Smooth muscle cell of the brain vasculature (primary cell): ENCODE data around the gene GPR160.
"Not testable (repeated sequence)": the region's sequence is repeated elsewhere in the genome, so short reads cannot be mapped to it uniquely, and the experiment has no call there.

Experiments
- DNase-seq: peaks from one replicate; pipeline ENCODE4 v3.0.0-alpha.2; 2012; ENCODE audit warnings: low read depth, low spot score

The GPR160 gene

GRCh38 chr3:170111147-170111771 is 73.5 kb downstream of the GPR160 start:
- DNase-seq = no peak

- DNase-seq = not testable (repeated sequence)
Measured at GRCh38 chr3:170114165-170114564, 76.4 kb downstream of the GPR160 start.

GRCh38 chr3:170117134-170117533 is 79.3 kb downstream of the GPR160 start:
- no peak for DNase-seq

- no peak for DNase-seq
Measured at GRCh38 chr3:170128259-170128976, 90.6 kb downstream of the GPR160 start.

- no peak for DNase-seq
Measured at GRCh38 chr3:170128977-170129431, 91.2 kb downstream of the GPR160 start.

GRCh38 chr3:170130532-170130931 is 92.7 kb downstream of the GPR160 start:
- no peak for DNase-seq

- DNase-seq = no peak
Measured at GRCh38 chr3:170132335-170132734, 94.5 kb downstream of the GPR160 start.
